ENCODE results near the gene CEBPA.

Gene CEBPA

GRCh38 chr19:33263325-33264023 lies 38.9 kb downstream of the CEBPA start:
- Mint-ChIP-seq H3K27ac (no peak overlapping the region), H3K27me3 (peaks cover 61% of the 10 kb centered on the region), H3K9me3 (peaks cover under 1% of the 10 kb centered on the region), H3K4me3 (no peak overlapping the region), H3K4me1 (peaks cover 27% of the 10 kb centered on the region), H3K36me3 (no peaks in the 10 kb centered on the region)
- ATAC-seq: no peak

GRCh38 chr19:33261511-33262189 lies 40.7 kb downstream of the CEBPA start:
- Mint-ChIP-seq H3K36me3 (no peaks in the 10 kb centered on the region), H3K27ac (no peak overlapping the region), H3K9me3 (peaks cover 3% of the 10 kb centered on the region), H3K27me3 (peaks cover 61% of the 10 kb centered on the region), H3K4me1 (peaks cover 20% of the 10 kb centered on the region), H3K4me3 (no peak overlapping the region)
- peak; percentile 28 for ATAC-seq

DNA sequence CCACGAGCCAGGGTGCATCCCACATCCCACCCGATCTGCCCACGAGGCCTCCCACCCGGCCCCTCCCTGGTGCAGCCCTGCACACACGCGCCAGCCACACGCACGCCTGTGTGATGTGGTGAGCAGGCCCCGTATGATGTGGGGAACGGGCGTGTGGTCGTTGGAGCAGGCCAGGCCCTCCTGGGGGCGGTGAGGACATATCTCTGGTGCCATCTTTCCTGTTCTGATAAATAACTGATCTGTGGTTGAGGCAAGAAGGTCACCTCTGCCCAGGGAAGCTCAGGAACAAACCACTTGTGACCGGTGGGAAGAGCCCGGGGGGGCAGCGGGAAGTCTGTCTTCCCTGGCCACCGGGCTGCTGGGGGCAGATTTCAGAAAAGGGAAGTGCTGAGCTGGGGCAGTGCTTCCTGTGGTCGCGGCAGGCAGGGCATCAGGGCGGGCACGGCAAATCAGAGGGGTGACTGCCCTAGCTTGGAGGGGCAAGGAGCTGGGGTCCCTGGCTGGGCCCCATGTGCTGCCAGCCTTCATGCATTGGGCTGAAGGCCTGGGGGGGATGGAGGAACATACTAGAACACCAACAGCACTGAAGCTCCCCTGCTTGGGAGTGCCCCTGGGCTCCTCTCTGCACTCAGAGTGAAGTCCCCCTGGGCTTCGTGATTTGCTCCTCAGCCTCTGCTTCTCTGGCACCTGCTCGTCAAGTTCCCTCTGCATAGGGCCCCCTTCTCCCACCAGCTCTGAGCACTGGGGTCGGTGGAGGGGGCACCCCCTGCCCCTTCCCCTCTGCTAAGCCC lies 41.5 kb downstream of the CEBPA start:
- H3K4me1 Mint-ChIP-seq: peaks cover 20% of the 10 kb centered on the region
- peak overlapping the region; percentile 16 for H3K4me3 Mint-ChIP-seq
- H3K27ac Mint-ChIP-seq: no peak overlapping the region
- H3K36me3 Mint-ChIP-seq: no peaks in the 10 kb centered on the region
- H3K9me3 Mint-ChIP-seq: peaks cover 3% of the 10 kb centered on the region
- ATAC-seq: peak; percentile 25
- peaks cover 61% of the 10 kb centered on the region for H3K27me3 Mint-ChIP-seq

GRCh38 chr19:33259539-33259938 lies 42.8 kb downstream of the CEBPA start:
- peaks cover 3% of the 10 kb centered on the region for H3K9me3 Mint-ChIP-seq
- peaks cover 20% of the 10 kb centered on the region for H3K4me1 Mint-ChIP-seq
- no peaks in the 10 kb centered on the region for H3K36me3 Mint-ChIP-seq
- no peak overlapping the region for H3K4me3 Mint-ChIP-seq
- no peak overlapping the region for H3K27ac Mint-ChIP-seq
- peaks cover 58% of the 10 kb centered on the region for H3K27me3 Mint-ChIP-seq
- no peak for ATAC-seq

DNA sequence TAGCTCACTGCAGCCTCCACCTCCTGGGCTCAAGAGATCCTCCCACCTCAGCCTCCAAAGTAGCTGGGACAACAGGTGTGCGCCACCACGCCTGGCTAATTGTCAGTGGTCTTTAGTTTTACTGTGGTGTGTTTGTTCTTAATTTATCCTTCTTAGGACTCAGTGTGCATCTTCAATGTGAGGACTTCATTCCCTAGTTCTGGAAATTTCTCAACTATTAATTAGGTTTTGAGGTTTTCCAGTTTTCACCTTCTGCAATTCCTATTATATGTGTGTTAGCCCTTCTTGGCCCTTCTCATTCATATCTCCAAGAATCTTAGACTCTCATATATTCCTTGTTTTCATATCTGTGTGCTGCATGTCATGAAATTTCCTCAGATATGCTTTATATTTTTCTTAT lies 44.5 kb downstream of the CEBPA start:
- H3K4me1 Mint-ChIP-seq: peaks cover 20% of the 10 kb centered on the region
- peaks cover 3% of the 10 kb centered on the region for H3K9me3 Mint-ChIP-seq
- H3K27ac Mint-ChIP-seq: no peak overlapping the region
- no peaks in the 10 kb centered on the region for H3K36me3 Mint-ChIP-seq
- H3K27me3 Mint-ChIP-seq: peaks cover 41% of the 10 kb centered on the region
- no peak for ATAC-seq
- H3K4me3 Mint-ChIP-seq: no peak overlapping the region

GRCh38 chr19:33256261-33256660 lies 46.1 kb downstream of the CEBPA start:
- no peak for ATAC-seq
- Mint-ChIP-seq H3K4me1 (peaks cover 8% of the 10 kb centered on the region), H3K9me3 (peaks cover 3% of the 10 kb centered on the region), H3K27me3 (peaks cover 25% of the 10 kb centered on the region), H3K27ac (no peak overlapping the region), H3K4me3 (no peak overlapping the region), H3K36me3 (no peaks in the 10 kb centered on the region)

DNA sequence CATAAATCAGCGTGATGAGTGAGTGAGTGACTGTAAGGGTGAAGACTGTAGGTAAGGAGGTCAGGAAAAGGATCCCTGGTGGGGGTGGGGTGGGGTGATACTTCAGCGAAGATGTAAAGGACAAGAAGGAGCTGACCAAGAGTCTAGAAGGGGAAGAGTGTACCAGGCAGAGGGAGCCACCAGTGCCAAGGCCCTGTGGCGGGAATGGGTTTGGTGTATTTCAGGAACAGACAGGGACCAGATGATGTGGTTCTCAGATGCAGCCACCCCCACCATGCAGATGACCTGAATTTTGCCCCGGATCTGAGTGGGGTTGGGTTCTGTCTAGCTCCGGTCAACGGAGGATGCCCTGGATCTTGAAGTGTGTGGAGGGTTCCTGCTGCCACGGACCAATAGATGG lies 46.6 kb downstream of the CEBPA start:
- Mint-ChIP-seq H3K4me1 (peaks cover 3% of the 10 kb centered on the region), H3K4me3 (no peak overlapping the region), H3K36me3 (no peaks in the 10 kb centered on the region), H3K9me3 (peaks cover 3% of the 10 kb centered on the region), H3K27ac (no peak overlapping the region), H3K27me3 (peaks cover 21% of the 10 kb centered on the region)
- no peak for ATAC-seq

DNA sequence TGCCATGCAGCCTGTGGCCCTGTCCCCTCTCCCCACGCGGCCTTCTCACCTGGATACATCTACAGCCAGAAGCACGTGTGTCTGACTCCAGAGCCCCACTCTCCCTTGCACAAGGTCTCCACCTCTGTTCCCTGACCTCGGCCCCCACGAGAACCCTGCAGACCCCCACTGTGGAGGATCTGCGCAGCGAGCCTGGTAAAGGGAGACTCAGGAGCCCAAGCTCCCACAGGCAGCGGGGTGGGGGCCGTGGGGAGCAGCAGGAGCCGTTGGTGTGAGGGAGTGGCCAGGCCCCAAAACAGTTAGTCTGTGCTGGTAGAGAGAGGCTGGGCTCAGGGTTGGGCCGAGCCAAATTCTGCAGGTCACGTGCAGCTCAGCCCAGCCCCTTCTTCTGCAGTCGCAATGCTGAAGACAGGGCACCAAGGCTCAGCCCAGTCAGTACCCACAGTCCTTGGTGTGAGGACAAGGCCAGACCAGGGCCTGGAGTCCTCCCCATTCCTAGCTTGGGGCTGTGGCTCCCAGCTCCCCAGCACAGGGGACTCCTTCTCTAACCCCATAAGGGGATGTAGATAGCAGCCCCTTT lies 48.0 kb downstream of the CEBPA start:
- Mint-ChIP-seq H3K4me1 (no peaks in the 10 kb centered on the region), H3K9me3 (peaks cover 3% of the 10 kb centered on the region), H3K27ac (no peak overlapping the region), H3K36me3 (no peaks in the 10 kb centered on the region), H3K27me3 (peaks cover 12% of the 10 kb centered on the region), H3K4me3 (no peak overlapping the region)
- ATAC-seq: no peak

- no peaks in the 10 kb centered on the region for H3K36me3 Mint-ChIP-seq
Measured at GRCh38 chr19:33252971-33253370, 49.4 kb downstream of the CEBPA start.

DNA sequence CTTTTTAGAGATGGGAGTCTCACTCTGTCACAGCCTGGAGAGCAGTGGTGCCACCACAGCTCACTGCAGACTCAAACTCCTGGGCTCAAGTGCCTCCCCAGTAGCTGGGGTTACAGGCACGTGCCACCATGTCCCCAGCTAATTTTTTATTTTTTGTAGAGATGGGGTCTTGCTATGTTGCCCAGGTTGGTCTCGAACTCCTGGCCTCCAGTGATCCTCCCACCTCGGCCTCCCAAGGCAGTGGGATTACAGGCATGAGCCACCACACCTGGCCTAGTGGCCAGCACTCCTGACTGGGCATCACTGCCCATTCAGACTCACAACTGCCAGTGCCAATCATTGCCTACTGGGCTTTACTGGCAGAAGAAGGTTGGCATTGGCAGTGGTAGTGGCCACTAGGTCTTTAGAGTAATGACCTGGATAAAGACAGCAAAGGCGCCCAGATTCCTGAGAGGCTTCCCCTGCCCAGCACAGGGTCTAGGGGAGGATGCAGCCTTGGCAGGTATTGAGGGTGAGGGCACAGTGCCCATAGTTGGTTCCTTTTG lies 49.8 kb downstream of the CEBPA start:
- H3K9me3 Mint-ChIP-seq: no peaks in the 10 kb centered on the region
- no peak overlapping the region for H3K27ac Mint-ChIP-seq
- H3K27me3 Mint-ChIP-seq: peaks cover 9% of the 10 kb centered on the region
- H3K4me3 Mint-ChIP-seq: no peak overlapping the region
- ATAC-seq: no peak
- no peaks in the 10 kb centered on the region for H3K4me1 Mint-ChIP-seq
- H3K36me3 Mint-ChIP-seq: no peaks in the 10 kb centered on the region

More at GRCh38 chr19:33252971-33253370, 49.4 kb downstream of the CEBPA start:
- ATAC-seq: no peak
- Mint-ChIP-seq H3K4me1 (no peaks in the 10 kb centered on the region), H3K4me3 (no peak overlapping the region), H3K27me3 (peaks cover 9% of the 10 kb centered on the region), H3K27ac (no peak overlapping the region), H3K9me3 (no peaks in the 10 kb centered on the region)

DNA sequence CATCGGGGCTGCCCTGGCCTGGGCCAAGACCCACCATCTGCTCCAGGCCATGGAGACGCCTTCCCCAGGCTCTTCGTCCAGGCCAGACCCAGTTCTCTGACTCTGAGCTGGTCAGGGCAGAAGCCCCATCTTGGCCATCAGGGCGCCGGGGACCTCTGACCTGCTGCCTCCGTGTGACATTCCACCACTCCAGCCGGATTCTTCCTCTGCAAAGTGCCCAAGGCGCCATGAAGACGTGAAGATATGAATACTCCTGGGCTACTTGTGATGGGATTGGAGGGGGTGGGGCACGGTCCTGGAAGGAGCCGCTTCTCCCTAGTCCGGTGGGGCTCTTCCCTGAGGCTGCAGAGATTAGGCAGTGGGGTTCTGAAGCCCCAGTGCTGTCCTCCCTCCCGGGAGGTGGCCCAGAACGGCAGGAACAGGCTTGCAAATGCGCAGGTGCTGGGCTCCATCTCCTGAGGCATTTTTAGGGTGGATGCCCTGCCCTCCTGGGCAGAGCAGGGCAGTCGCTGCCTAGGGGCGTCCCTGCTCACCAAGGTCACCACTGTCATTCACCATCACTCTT lies 50.7 kb downstream of the CEBPA start:
- no peak for ATAC-seq
- peaks cover 9% of the 10 kb centered on the region for H3K27me3 Mint-ChIP-seq
- no peaks in the 10 kb centered on the region for H3K36me3 Mint-ChIP-seq
- H3K27ac Mint-ChIP-seq: no peak overlapping the region
- H3K4me3 Mint-ChIP-seq: no peak overlapping the region
- H3K4me1 Mint-ChIP-seq: no peaks in the 10 kb centered on the region
- H3K9me3 Mint-ChIP-seq: no peaks in the 10 kb centered on the region

DNA sequence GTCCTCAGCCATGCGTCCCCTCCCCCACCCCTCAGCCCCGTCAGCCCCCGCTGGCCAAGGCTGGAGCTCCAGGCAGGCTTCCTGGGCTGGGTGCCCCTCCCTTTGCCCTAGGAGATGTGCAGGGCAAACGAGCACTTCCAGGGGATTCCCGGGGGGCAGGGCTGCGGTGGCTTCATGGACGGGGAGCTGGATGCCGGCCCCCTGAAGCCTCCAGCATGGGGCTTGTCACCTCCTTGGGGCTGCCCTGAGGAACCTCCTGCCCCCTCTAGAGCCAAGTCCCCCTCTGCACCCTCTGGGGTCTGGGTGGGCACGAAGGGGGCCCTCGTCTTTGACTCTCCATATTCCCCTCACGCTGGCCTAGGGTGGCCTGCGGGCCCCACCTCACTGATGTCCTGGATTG lies 51.3 kb downstream of the CEBPA start:
- H3K4me1 Mint-ChIP-seq: no peaks in the 10 kb centered on the region
- H3K9me3 Mint-ChIP-seq: no peaks in the 10 kb centered on the region
- H3K27ac Mint-ChIP-seq: no peak overlapping the region

DNA sequence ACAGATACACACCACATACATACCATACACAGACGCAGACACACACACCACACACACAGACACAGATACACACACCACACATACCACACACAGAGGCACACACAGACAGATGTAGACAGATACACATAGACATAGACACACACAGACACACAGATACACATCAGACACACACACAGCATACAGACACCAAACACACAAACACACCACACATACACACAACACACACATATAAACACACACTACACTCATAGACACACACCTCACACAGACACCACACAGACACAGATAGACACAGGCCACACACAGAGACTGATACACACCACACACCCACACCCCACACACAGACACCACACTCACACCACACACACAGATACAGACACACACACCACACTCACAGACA lies 51.8 kb downstream of the CEBPA start:
- no peaks in the 10 kb centered on the region for H3K9me3 Mint-ChIP-seq
- no peak for ATAC-seq
- no peak overlapping the region for H3K27ac Mint-ChIP-seq
- no peaks in the 10 kb centered on the region for H3K4me1 Mint-ChIP-seq
- no peaks in the 10 kb centered on the region for H3K36me3 Mint-ChIP-seq
- H3K27me3 Mint-ChIP-seq: peaks cover 8% of the 10 kb centered on the region
- H3K4me3 Mint-ChIP-seq: no peak overlapping the region

More for the DNA sequence above, 51.3 kb downstream of the CEBPA start:
- no peak for ATAC-seq
- no peak overlapping the region for H3K4me3 Mint-ChIP-seq
- no peaks in the 10 kb centered on the region for H3K36me3 Mint-ChIP-seq
- peaks cover 9% of the 10 kb centered on the region for H3K27me3 Mint-ChIP-seq
